H1 (cell line): ENCODE data around the gene VAV2. TPM values are rescaled to one million over a fixed set of nuclear protein-coding genes. Genes with fewer than 3 reads are reported as not detected.

Source experiments
- CTCF ChIA-PET: fragments of 300-600 bp; sonication (Branson Sonifier 250); formaldehyde crosslinking; loops from one replicate; lab custom pipeline; 2021; ENCODE audit not compliant: partially characterized antibody; lab: Charles Lee
- POLR2A ChIA-PET: fragments of 300-600 bp; sonication (Branson Sonifier 250); formaldehyde crosslinking; loops from one replicate; lab custom pipeline; 2021; ENCODE audit warnings: inconsistent platforms; ENCODE audit not compliant: partially characterized antibody; lab: Charles Lee
- DNase-seq, 2 experiments: peaks; one replicate each; pipeline versions ENCODE4 v3.0.0 to v3.0.0-alpha.2; 2010 to 2022; ENCODE audit warnings: low spot score in 2 of 2, low read depth in 1 of 2, mixed read lengths in 1 of 2
- FAIRE-seq: peaks from 2 replicates; lab custom pipeline; 2011; peaks lifted over from hg19 to GRCh38; lab: Jason Lieb, UNC
- H2AFZ ChIP-seq: 2 replicates; pipeline ENCODE4 v1.8.1; 2012; ENCODE audit warnings: low read length, inconsistent platforms
- H2AK5ac ChIP-seq: 2 replicates; pipeline ENCODE4 v1.6.1; 2013; ENCODE audit warnings: low read depth, low read length
- H2BK120ac ChIP-seq: replicated peaks from 2 replicates; pipeline ENCODE3; 2013; ENCODE audit warnings: low read depth, low read length, inconsistent platforms
- H2BK12ac ChIP-seq: 2 replicates; pipeline ENCODE4 v1.6.1; 2013; ENCODE audit warnings: low read depth, low read length
- H2BK15ac ChIP-seq: 2 replicates; pipeline ENCODE4 v1.6.1; 2013; ENCODE audit warnings: low read length
- H2BK20ac ChIP-seq: 2 replicates; pipeline ENCODE4 v1.6.1; 2013; ENCODE audit warnings: low read length
- H2BK5ac ChIP-seq: 2 replicates; pipeline ENCODE4 v1.6.1; 2013; ENCODE audit warnings: low read depth, low read length
- H3K14ac ChIP-seq: 2 replicates; pipeline ENCODE4 v1.6.1; 2013; ENCODE audit warnings: inconsistent platforms; ENCODE audit not compliant: insufficient read length
- H3K18ac ChIP-seq: 2 replicates; pipeline ENCODE4 v1.6.1; 2013; ENCODE audit warnings: low read length; ENCODE audit errors: extremely low read depth
- H3K23ac ChIP-seq: 2 replicates; pipeline ENCODE4 v1.6.1; 2013; ENCODE audit warnings: inconsistent platforms; ENCODE audit not compliant: insufficient read length
- H3K23me2 ChIP-seq: 2 replicates; pipeline ENCODE4 v1.6.1; 2013; ENCODE audit warnings: low read depth, low read length
- H3K27ac ChIP-seq: 2 replicates; pipeline ENCODE4 v1.6.1; 2011; ENCODE audit warnings: low read depth, low read length, inconsistent platforms
- H3K27me3 ChIP-seq, 4 experiments: replicated peaks in 1 of 4; 1 replicate in 1 of 4; 2 replicates in 3 of 4; pipeline versions ENCODE4 v1.6.1 to v1.8.1; 2011 to 2013; ENCODE audit warnings: low read length in 3 of 4, mild to moderate bottlenecking in 3 of 4, inconsistent platforms in 2 of 4, mixed read lengths in 2 of 4, moderate library complexity in 1 of 4; ENCODE audit not compliant: control insufficient read depth in 3 of 4, insufficient read depth in 3 of 4; ENCODE audit errors: extremely low read depth in 1 of 4
- H3K36me3 ChIP-seq, 4 experiments: 2 replicates each; pipeline versions ENCODE4 v1.6.1 to v1.8.1; 2011 to 2013; ENCODE audit warnings: mild to moderate bottlenecking in 4 of 4, low read length in 3 of 4, moderate library complexity in 2 of 4, control low read depth in 1 of 4, inconsistent platforms in 1 of 4; ENCODE audit not compliant: insufficient read depth in 4 of 4, control insufficient read depth in 2 of 4
- H3K4ac ChIP-seq: replicated peaks from 2 replicates; pipeline ENCODE3; 2013; ENCODE audit warnings: low read length, low read depth, mixed read lengths, inconsistent platforms; ENCODE audit not compliant: insufficient read length
- H3K4me1 ChIP-seq, 4 experiments: replicated peaks in 1 of 4; 1 replicate in 1 of 4; 2 replicates in 3 of 4; pipeline versions ENCODE4 v1.6.1 to v1.8.1; 2011 to 2013; ENCODE audit warnings: low read length in 3 of 4, inconsistent platforms in 2 of 4, mixed read lengths in 1 of 4; ENCODE audit not compliant: insufficient read depth in 4 of 4, control insufficient read depth in 3 of 4
- H3K4me2 ChIP-seq, 2 experiments: 2 replicates each; pipeline versions ENCODE4 v1.6.1 to v1.8.1; 2011 to 2013; ENCODE audit warnings: low read depth in 2 of 2, low read length in 2 of 2, control low read depth in 1 of 2, inconsistent platforms in 1 of 2, mild to moderate bottlenecking in 1 of 2; ENCODE audit not compliant: insufficient read depth in 1 of 2
- H3K4me3 ChIP-seq, 4 experiments: fragments of 200-600, 300-600 bp in 1 of 4; sonication (generic), shearing (Covaris generic), sonication (Bioruptor Twin) in 1 of 4; 2 replicates each; pipeline versions ENCODE4 v1.5.1 to v1.8.1; 2011 to 2016; ENCODE audit warnings: low read length in 4 of 4, low read depth in 3 of 4, control low read depth in 2 of 4, inconsistent platforms in 2 of 4, mild to moderate bottlenecking in 2 of 4, mixed read lengths in 1 of 4, moderate library complexity in 1 of 4; ENCODE audit not compliant: insufficient read depth in 2 of 4; ENCODE audit errors: extremely low read depth in 1 of 4
- H3K56ac ChIP-seq: replicated peaks from 2 replicates; pipeline ENCODE3; 2013; ENCODE audit warnings: low read depth, mild to moderate bottlenecking, mixed read lengths, low read length, inconsistent platforms; ENCODE audit not compliant: insufficient read length
- H3K79me1 ChIP-seq: 2 replicates; pipeline ENCODE4 v1.6.1; 2013; ENCODE audit warnings: low read depth, low read length, control low read depth
- H3K79me2 ChIP-seq, 2 experiments: 2 replicates each; pipeline versions ENCODE4 v1.6.1 to v1.8.1; 2012 to 2013; ENCODE audit warnings: low read length in 2 of 2, mild to moderate bottlenecking in 2 of 2, inconsistent platforms in 1 of 2; ENCODE audit not compliant: insufficient read depth in 2 of 2, control insufficient read depth in 1 of 2
- H3K9ac ChIP-seq, 4 experiments: replicated peaks in 1 of 4; 1 replicate in 1 of 4; 2 replicates in 3 of 4; pipeline versions ENCODE4 v1.6.1 to v1.8.1; 2011 to 2013; ENCODE audit warnings: low read depth in 3 of 4, low read length in 3 of 4, control low read depth in 2 of 4, mild to moderate bottlenecking in 2 of 4, moderate library complexity in 2 of 4, inconsistent platforms in 1 of 4; ENCODE audit errors: extremely low read depth in 1 of 4
- H3K9me3 ChIP-seq, 2 experiments: 2 replicates each; pipeline versions ENCODE4 v1.6.1 to v1.8.1; 2012 to 2013; ENCODE audit warnings: mild to moderate bottlenecking in 2 of 2, moderate library complexity in 2 of 2, control low read depth in 1 of 2, inconsistent platforms in 1 of 2, low read depth in 1 of 2, low read length in 1 of 2, mixed read lengths in 1 of 2; ENCODE audit not compliant: insufficient read depth in 2 of 2
- H4K20me1 ChIP-seq, 2 experiments: replicated peaks in 1 of 2; 2 replicates each; pipeline versions ENCODE3 to v1.8.1; 2011 to 2013; ENCODE audit warnings: inconsistent platforms in 2 of 2, low read length in 2 of 2, mild to moderate bottlenecking in 1 of 2; ENCODE audit not compliant: insufficient read depth in 2 of 2, control insufficient read depth in 1 of 2
- H4K5ac ChIP-seq: 2 replicates; pipeline ENCODE4 v1.6.1; 2013; ENCODE audit warnings: low read length, low read depth, mixed read lengths, inconsistent platforms; ENCODE audit not compliant: insufficient read length
- H4K8ac ChIP-seq: 2 replicates; pipeline ENCODE4 v1.8.0; 2013; ENCODE audit warnings: mild to moderate bottlenecking, moderate library complexity, low read length, inconsistent platforms; ENCODE audit not compliant: insufficient read depth; ENCODE audit errors: extremely low read depth
- H4K91ac ChIP-seq: replicated peaks from 2 replicates; pipeline ENCODE3; 2013; ENCODE audit warnings: low read length, mixed read lengths, inconsistent platforms; ENCODE audit not compliant: insufficient read length
- CTBP2 ChIP-seq: IDR thresholded peaks from 2 replicates; pipeline ENCODE4 v1.7.0; 2011; ENCODE audit warnings: borderline replicate concordance, mild to moderate bottlenecking, moderate library complexity, mixed read lengths, low read length; ENCODE audit not compliant: insufficient read depth, insufficient read length
- FOSL1 ChIP-seq: IDR thresholded peaks from 2 replicates; pipeline ENCODE4 v1.6.1; 2011; ENCODE audit warnings: mild to moderate bottlenecking, low read depth, low read length, moderate library complexity; ENCODE audit not compliant: insufficient read depth
- NRF1 ChIP-seq: IDR thresholded peaks from 2 replicates; pipeline ENCODE4 v1.6.1; 2011; ENCODE audit warnings: mild to moderate bottlenecking, low read depth, low read length, improper control_type of control experiment
- POLR2AphosphoS5 ChIP-seq: IDR thresholded peaks from 2 replicates; pipeline ENCODE4 v1.6.1; 2011; ENCODE audit warnings: low read depth, low read length
- SAP30 ChIP-seq: fragments of 300-600 bp; sonication (generic); IDR thresholded peaks from 2 replicates; pipeline ENCODE4 v1.7.1; 2012; ENCODE audit warnings: low read length, moderate library complexity, mild to moderate bottlenecking, inconsistent platforms; ENCODE audit not compliant: insufficient read depth, insufficient replicate concordance
- SIX5 ChIP-seq: IDR thresholded peaks from 2 replicates; pipeline ENCODE4 v1.6.1; 2011; ENCODE audit warnings: mild to moderate bottlenecking, low read depth, low read length
- WGBS, 2 experiments: shearing (Covaris generic) in 1 of 2; methylation state at CpG; one replicate each; pipeline versions ENCODE4 v1.1.6 to v1.1.7; 2013 to 2015; ENCODE audit warnings: low lambda C conversion rate in 2 of 2, mixed read lengths in 2 of 2, inconsistent platforms in 1 of 2, low coverage in 1 of 2, missing lambda C conversion rate in 1 of 2; ENCODE audit not compliant: insufficient replicate concordance in 2 of 2, insufficient coverage in 1 of 2, insufficient read length in 1 of 2; ENCODE audit errors: extremely low coverage in 1 of 2, missing lambda C conversion rate in 1 of 2; 5-methylcytosine and 5-hydroxymethylcytosine counted together
- polyA plus RNA-seq, 7 experiments: library from polyadenylated mRNA; depleted of rRNA in 3 of 7; stranded (reverse) in 5 of 7; unstranded in 2 of 7; fragments of >200 nt in 5 of 7; fragments of 200-250 nt in 2 of 7; gene quantifications; 1 replicate in 5 of 7; 2 replicates in 1 of 7; 4 replicates in 1 of 7; pipeline versions ENCODE4 v1.2.1 to v1.2.3, GENCODE V29; 2011 to 2013; ENCODE audit warnings: missing spikeins in 2 of 7, mixed read lengths in 2 of 7
- total RNA-seq: library from RNA; stranded (reverse); fragmentation: NEBNext Ultra II Directional; extraction: Animal tissue kit (Norgen Biotek cat#: 25700); gene quantifications from 2 replicates; pipeline ENCODE4 v1.2.1, GENCODE V29; 2021

VAV2 gene
- total and polyA plus RNA-seq, 2 of the 8 experiments (the other 6 are each of a cell fraction or from before 2014, with no cell fraction given) = 13.6 to 37.6 TPM

DNA sequence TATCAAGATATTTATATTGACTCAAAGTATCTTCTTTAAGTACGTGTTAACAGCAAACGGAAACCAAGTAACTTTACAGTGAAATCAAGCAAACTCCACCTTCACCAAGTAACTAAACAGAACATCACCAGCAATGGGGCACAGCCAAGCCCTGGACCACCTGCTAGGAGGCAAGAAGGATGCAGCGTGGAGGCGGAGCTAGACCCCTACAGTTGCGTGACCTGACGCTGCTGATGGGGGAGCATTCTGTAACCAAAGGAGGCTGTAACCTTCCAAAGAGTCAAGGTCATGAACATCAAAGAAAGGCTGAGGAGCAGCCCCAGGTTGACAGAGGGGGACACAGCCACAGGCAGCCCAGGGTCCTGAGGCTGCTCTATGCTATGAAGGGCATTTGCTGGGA is 6.1 kb downstream of the VAV2 start:
- 70% methylated on average over 6 of the region's 6 CpGs; no CpG with 5 or more reads in 1 of the 2 experiments for WGBS, 2 experiments
- Histone ChIP-seq H4K91ac (no peak overlapping the region), H3K9me3 (no peaks in the 10 kb centered on the region), H3K4ac (no peak overlapping the region), H2AK5ac (no peak overlapping the region), H3K27ac (no peak overlapping the region), H3K14ac (no peak overlapping the region), H4K5ac (no peak overlapping the region), H3K79me1 (peaks cover 21% of the 10 kb centered on the region), H3K18ac (no peak overlapping the region), H2BK12ac (no peak overlapping the region), H4K8ac (no peak overlapping the region), H3K4me1 (peaks cover 0 to 19% (median 10%) of the 10 kb centered on the region in 4 experiments; a peak in 5 of 7 replicates), H3K9ac (no peak overlapping the region), H2BK5ac (no peak overlapping the region), H4K20me1 (peaks cover 31 to 37% of the 10 kb centered on the region in 2 experiments), H3K4me2 (no peak overlapping the region), H3K27me3 (no peaks in the 10 kb centered on the region), H3K4me3 (no peak overlapping the region), H3K23me2 (no peaks in the 10 kb centered on the region; the same call in 1 of the 2 replicates), H2BK15ac (no peak overlapping the region), H3K56ac (no peak overlapping the region), H3K23ac (no peak overlapping the region), H2BK120ac (no peak overlapping the region), H3K79me2 (peaks cover 20 to 93% of the 10 kb centered on the region in 2 experiments; a peak in 3 of 4 replicates), H2BK20ac (no peak overlapping the region), H3K36me3 (no peaks in the 10 kb centered on the region), H2AFZ (no peak overlapping the region)
- POLR2A ChIA-PET = no interaction called here
- DNase-seq = no peak
- TF ChIP-seq FOSL1 (no peak), POLR2AphosphoS5 (no peak), SIX5 (no peak), CTBP2 (no peak), NRF1 (no peak), SAP30 (no peak)
- CTCF ChIA-PET = interaction anchor here (1.2 to 1.4 kb wide), 2 partner anchors 8 to 204 kb away, joined by 3 to 6 read pairs; no protein-coding TSS in a partner anchor
- no peak for FAIRE-seq
